ENCODE data around the gene PPP1CA. TPM values are rescaled to one million over a fixed set of nuclear protein-coding genes. Genes with fewer than 3 reads are reported as not detected.

PPP1CA gene
- total and polyA plus RNA-seq, 4 donors = 87.2 to 178 (median 157) TPM

- no peak for TF ChIP-seq CTCF (IDR thresholded peaks at IDR 0.05; ENCODE audit: control extremely low read depth, extremely low read depth)
- no peaks in the 10 kb centered on the region for H3K9me3 ChIP-seq (ENCODE audit: control insufficient read depth in 4 of 4, insufficient read depth in 3 of 4, low read length in 3 of 4)
- no peak for ATAC-seq (ENCODE audit: insufficient read depth, low FRiP score)
- no peak for DNase-seq
- no peak overlapping the region for H3K4me3 ChIP-seq
- H3K27me3 ChIP-seq (ENCODE audit: control insufficient read depth in 3 of 3, insufficient read depth in 3 of 3, low read length in 2 of 3) = no peaks in the 10 kb centered on the region
- no peak overlapping the region for H3K27ac ChIP-seq (ENCODE audit: low read depth in 1 of 2, low read length in 1 of 2)
- no peak overlapping the region for H3K9ac ChIP-seq (ENCODE audit: insufficient read depth in 1 of 2, low read length in 2 of 2)
- no peaks in the 10 kb centered on the region for H3K4me1 ChIP-seq (ENCODE audit: control insufficient read depth in 5 of 5, insufficient read depth in 5 of 5, low read length in 5 of 5)
- H3K36me3 ChIP-seq (ENCODE audit: control insufficient read depth in 4 of 4, insufficient read depth in 4 of 4, low read length in 4 of 4) = no peaks in the 10 kb centered on the region
- 58 to 65% methylated on average over 9 of the region's 9 CpGs for WGBS, 2 donors
These were observed 47.6 kb upstream of the PPP1CA start for GRCh38 chr11:67449116-67449844.

- Histone ChIP-seq H3K4me3 (no peak overlapping the region), H3K9ac (ENCODE audit: insufficient read depth in 1 of 2, low read length in 2 of 2) (no peak overlapping the region), H3K27ac (ENCODE audit: low read depth in 1 of 2, low read length in 1 of 2) (no peak overlapping the region), H3K4me1 (ENCODE audit: control insufficient read depth in 5 of 5, insufficient read depth in 5 of 5, low read length in 5 of 5) (no peaks in the 10 kb centered on the region), H3K27me3 (ENCODE audit: control insufficient read depth in 3 of 3, insufficient read depth in 3 of 3, low read length in 2 of 3) (no peaks in the 10 kb centered on the region), H3K36me3 (ENCODE audit: control insufficient read depth in 4 of 4, insufficient read depth in 4 of 4, low read length in 4 of 4) (no peaks in the 10 kb centered on the region), H3K9me3 (ENCODE audit: control insufficient read depth in 4 of 4, insufficient read depth in 3 of 4, low read length in 3 of 4) (no peaks in the 10 kb centered on the region)
- TF ChIP-seq CTCF (IDR thresholded peaks at IDR 0.05; ENCODE audit: control extremely low read depth, extremely low read depth) = no peak
- DNase-seq (no peak), ATAC-seq (ENCODE audit: insufficient read depth, low FRiP score) (no peak)
- WGBS, 2 donors = 93 to 94% methylated on average over 7 of the region's 7 CpGs
These were observed 46.6 kb upstream of the PPP1CA start for GRCh38 chr11:67448220-67448609.

- Histone ChIP-seq H3K9me3 (ENCODE audit: control insufficient read depth in 4 of 4, insufficient read depth in 3 of 4, low read length in 3 of 4) (no peaks in the 10 kb centered on the region), H3K4me1 (ENCODE audit: control insufficient read depth in 5 of 5, insufficient read depth in 5 of 5, low read length in 5 of 5) (peaks cover 0 to 7% (median 3%) of the 10 kb centered on the region in 5 donors), H3K9ac (ENCODE audit: insufficient read depth in 1 of 2, low read length in 2 of 2) (no peak overlapping the region), H3K27me3 (ENCODE audit: control insufficient read depth in 3 of 3, insufficient read depth in 3 of 3, low read length in 2 of 3) (no peaks in the 10 kb centered on the region), H3K36me3 (ENCODE audit: control insufficient read depth in 4 of 4, insufficient read depth in 4 of 4, low read length in 4 of 4) (peaks cover 0 to 15% (median 0%) of the 10 kb centered on the region in 4 donors), H3K27ac (ENCODE audit: low read depth in 1 of 2, low read length in 1 of 2) (no peak overlapping the region), H3K4me3 (no peak overlapping the region)
- 86 to 89% methylated on average over 5 of the region's 5 CpGs for WGBS, 2 donors
- no peak for ATAC-seq (ENCODE audit: insufficient read depth, low FRiP score)
- TF ChIP-seq CTCF (IDR thresholded peaks at IDR 0.05; ENCODE audit: control extremely low read depth, extremely low read depth) = no peak
- no peak for DNase-seq
These were observed 43.9 kb upstream of the PPP1CA start for GRCh38 chr11:67445515-67445914.

Measured in lung (tissue), 12 donors.